ENCODE results near the gene EPB41L4B. TPM values are rescaled to one million over a fixed set of nuclear protein-coding genes. Genes with fewer than 3 reads are reported as not detected.

The EPB41L4B gene
- total and polyA plus RNA-seq, 2 of the 13 experiments (the other 11 are each of a cell fraction or from before 2014, with no cell fraction given), result 17.6 to 22.1 TPM

DNA sequence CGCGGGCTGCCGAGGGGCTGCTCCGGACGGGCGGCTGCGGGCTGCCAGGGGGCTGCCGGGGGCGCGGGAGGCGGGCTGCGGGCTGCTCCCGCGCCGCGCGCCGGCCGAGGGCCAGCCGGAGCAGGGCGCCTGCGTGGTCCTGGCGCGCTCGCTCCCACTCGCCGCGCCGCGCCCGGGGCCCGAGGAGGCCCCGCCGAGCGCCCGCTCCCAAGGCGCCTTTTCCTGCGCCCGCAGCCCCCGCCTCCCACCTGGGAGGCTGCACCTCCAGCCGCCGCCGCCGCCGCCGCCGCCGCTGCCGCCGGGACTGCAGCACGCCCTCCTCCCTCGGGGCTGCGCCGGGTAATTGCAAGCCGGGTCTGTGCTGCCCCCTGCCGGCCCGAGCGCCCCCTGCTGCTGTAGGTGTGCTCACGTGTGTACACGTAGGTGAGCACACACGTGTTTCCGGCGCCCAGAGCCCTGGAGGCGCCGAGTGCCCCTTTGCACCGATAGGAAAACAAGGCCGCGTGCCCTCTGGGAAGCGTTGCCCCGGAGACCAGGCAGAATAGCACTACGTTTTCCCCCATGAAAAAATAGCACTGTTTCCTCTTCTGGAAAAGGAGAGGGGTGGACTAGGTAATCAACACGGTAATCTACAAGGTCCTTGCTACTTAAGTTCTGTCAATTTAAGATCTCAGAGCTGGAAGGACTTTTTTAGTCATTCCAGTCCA is at the start of gene EPB41L4B (continued):
- TF ChIP-seq, protein P1, sequence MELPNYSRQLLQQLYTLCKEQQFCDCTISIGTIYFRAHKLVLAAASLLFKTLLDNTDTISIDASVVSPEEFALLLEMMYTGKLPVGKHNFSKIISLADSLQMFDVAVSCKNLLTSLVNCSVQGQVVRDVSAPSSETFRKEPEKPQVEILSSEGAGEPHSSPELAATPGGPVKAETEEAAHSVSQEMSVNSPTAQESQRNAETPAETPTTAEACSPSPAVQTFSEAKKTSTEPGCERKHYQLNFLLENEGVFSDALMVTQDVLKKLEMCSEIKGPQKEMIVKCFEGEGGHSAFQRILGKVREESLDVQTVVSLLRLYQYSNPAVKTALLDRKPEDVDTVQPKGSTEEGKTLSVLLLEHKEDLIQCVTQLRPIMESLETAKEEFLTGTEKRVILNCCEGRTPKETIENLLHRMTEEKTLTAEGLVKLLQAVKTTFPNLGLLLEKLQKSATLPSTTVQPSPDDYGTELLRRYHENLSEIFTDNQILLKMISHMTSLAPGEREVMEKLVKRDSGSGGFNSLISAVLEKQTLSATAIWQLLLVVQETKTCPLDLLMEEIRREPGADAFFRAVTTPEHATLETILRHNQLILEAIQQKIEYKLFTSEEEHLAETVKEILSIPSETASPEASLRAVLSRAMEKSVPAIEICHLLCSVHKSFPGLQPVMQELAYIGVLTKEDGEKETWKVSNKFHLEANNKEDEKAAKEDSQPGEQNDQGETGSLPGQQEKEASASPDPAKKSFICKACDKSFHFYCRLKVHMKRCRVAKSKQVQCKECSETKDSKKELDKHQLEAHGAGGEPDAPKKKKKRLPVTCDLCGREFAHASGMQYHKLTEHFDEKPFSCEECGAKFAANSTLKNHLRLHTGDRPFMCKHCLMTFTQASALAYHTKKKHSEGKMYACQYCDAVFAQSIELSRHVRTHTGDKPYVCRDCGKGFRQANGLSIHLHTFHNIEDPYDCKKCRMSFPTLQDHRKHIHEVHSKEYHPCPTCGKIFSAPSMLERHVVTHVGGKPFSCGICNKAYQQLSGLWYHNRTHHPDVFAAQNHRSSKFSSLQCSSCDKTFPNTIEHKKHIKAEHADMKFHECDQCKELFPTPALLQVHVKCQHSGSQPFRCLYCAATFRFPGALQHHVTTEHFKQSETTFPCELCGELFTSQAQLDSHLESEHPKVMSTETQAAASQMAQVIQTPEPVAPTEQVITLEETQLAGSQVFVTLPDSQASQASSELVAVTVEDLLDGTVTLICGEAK (IDR thresholded peaks at IDR 0.05), result no peak
- TF ChIP-seq, protein P1 (CRISPR knock-in tag; IDR thresholded peaks at IDR 0.05), result peak; percentile 69; the same call in 1 of the 2 replicates
- no peak for TF ChIP-seq ZFP36 (IDR thresholded peaks at IDR 0.05; ENCODE audit: borderline replicate concordance, low read depth, low read length, partially characterized antibody)
- TF ChIP-seq ATF1 (CRISPR knock-in tag; IDR thresholded peaks at IDR 0.05), result peak; percentile 73
- peak in 1 of 2 experiments; percentile 53; a peak in 1 of 4 replicates for TF ChIP-seq EP300 (IDR thresholded peaks at IDR 0.05; ENCODE audit: low read depth in 2 of 2, low read length in 2 of 2)
- TF ChIP-seq EP300 (CRISPR knock-in tag; IDR thresholded peaks at IDR 0.05; ENCODE audit: borderline replicate concordance), result peak; percentile 66
- TF ChIP-seq, protein P2, sequence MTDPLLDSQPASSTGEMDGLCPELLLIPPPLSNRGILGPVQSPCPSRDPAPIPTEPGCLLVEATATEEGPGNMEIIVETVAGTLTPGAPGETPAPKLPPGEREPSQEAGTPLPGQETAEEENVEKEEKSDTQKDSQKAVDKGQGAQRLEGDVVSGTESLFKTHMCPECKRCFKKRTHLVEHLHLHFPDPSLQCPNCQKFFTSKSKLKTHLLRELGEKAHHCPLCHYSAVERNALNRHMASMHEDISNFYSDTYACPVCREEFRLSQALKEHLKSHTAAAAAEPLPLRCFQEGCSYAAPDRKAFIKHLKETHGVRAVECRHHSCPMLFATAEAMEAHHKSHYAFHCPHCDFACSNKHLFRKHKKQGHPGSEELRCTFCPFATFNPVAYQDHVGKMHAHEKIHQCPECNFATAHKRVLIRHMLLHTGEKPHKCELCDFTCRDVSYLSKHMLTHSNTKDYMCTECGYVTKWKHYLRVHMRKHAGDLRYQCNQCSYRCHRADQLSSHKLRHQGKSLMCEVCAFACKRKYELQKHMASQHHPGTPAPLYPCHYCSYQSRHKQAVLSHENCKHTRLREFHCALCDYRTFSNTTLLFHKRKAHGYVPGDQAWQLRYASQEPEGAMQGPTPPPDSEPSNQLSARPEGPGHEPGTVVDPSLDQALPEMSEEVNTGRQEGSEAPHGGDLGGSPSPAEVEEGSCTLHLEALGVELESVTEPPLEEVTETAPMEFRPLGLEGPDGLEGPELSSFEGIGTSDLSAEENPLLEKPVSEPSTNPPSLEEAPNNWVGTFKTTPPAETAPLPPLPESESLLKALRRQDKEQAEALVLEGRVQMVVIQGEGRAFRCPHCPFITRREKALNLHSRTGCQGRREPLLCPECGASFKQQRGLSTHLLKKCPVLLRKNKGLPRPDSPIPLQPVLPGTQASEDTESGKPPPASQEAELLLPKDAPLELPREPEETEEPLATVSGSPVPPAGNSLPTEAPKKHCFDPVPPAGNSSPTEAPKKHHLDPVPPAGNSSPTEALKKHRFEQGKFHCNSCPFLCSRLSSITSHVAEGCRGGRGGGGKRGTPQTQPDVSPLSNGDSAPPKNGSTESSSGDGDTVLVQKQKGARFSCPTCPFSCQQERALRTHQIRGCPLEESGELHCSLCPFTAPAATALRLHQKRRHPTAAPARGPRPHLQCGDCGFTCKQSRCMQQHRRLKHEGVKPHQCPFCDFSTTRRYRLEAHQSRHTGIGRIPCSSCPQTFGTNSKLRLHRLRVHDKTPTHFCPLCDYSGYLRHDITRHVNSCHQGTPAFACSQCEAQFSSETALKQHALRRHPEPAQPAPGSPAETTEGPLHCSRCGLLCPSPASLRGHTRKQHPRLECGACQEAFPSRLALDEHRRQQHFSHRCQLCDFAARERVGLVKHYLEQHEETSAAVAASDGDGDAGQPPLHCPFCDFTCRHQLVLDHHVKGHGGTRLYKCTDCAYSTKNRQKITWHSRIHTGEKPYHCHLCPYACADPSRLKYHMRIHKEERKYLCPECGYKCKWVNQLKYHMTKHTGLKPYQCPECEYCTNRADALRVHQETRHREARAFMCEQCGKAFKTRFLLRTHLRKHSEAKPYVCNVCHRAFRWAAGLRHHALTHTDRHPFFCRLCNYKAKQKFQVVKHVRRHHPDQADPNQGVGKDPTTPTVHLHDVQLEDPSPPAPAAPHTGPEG (CRISPR knock-in tag; IDR thresholded peaks at IDR 0.05), result 0 out of 2 replicates have a peak, but pooled peaks have one; percentile 56
- TF ChIP-seq E2F5 (CRISPR knock-in tag; conservative IDR thresholded peaks at IDR 0.05), result no peak
- TF ChIP-seq BRD4 (CRISPR knock-in tag; IDR thresholded peaks at IDR 0.05), result peak; percentile 65; the same call in 1 of the 2 replicates
- peak; percentile 82 for TF ChIP-seq ELF3 (CRISPR knock-in tag; IDR thresholded peaks at IDR 0.05)
- TF ChIP-seq NR2F2 (IDR thresholded peaks at IDR 0.05; ENCODE audit: borderline replicate concordance, low read depth), result no peak
- peak; percentile 91 for TF ChIP-seq KAT8 (CRISPR knock-in tag; IDR thresholded peaks at IDR 0.05)
- peak; percentile 75; the same call in 1 of the 2 replicates for TF ChIP-seq MEIS1 (CRISPR knock-in tag; IDR thresholded peaks at IDR 0.05; ENCODE audit: borderline replicate concordance)

All from HepG2 (cell line).